Activated CD4-positive, alpha-beta T cell treated with anti-CD3 and anti-CD28 coated beads for 48 hours (primary cell): ENCODE data around the gene APCDD1.
"Not testable (repeated sequence)": the region's sequence is repeated elsewhere in the genome, so short reads cannot be mapped to it uniquely, and the experiment has no call there.

Experiments used
- DNase-seq: peaks from one replicate; pipeline ENCODE4 v3.0.0-alpha.2; 2020

APCDD1 gene

DNA sequence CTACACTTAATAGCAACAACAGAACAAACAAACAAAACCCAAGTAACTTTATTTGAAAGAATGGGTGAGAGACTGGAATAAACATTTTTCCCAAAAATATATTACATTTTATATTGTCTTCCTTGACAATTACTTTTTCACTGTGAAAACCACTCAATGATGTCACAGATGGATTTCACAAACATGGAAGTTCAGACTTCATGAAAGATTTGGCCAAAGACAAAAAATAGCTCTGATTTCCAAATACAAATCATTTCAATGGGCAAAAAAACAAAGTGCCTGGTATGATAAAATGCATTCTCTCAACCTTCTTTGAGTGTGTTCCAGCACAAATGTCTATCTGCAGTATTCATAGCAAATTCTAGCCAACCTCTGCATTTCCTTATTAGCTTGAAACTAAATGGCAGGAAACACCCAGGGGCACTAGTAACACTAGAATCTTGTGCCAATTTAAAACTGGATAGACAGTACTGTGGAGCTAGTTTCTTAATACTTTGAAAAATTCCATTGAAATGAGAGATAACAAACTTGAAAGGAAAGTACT is 42.8 kb downstream of the APCDD1 start:
- no peak for DNase-seq

DNA sequence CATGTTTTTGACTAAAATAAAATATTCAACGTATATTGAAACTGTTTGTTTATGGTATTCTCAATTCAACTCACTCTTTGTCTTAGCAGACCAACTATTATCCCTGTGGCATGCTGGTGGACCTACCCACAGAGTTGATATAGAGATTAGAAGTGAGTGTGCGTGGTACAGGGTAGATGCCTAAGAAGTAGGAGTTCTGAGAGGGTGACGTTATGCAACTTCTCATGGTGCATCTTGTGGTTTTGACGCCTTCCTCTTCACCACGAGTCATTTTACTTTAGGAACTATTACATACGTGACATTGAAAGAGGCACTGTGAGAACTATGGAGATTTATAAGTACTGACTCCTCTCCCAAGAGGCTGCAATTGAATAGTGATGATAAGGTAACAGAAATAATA is 44.8 kb downstream of the APCDD1 start:
- DNase-seq: peak; percentile 19

DNA sequence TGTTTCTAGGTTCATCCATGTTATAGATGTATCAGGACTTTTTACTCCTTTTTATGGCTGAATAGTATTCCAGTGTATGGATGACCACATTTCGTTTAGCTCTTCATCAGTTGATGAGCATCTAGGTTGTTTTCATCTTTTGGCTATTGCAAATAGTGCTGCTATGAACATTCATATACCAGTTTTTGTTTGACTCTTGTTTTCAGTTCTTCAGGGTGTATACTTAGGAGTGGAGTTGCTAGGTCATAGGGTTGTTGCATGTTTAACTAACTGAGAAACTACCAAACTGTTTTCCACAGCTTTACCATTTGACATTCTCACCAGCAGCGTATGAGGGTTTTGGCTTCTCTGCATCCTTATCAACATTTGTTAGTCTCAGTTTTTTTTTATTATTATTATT is 45.6 kb downstream of the APCDD1 start:
- DNase-seq: no peak

DNA sequence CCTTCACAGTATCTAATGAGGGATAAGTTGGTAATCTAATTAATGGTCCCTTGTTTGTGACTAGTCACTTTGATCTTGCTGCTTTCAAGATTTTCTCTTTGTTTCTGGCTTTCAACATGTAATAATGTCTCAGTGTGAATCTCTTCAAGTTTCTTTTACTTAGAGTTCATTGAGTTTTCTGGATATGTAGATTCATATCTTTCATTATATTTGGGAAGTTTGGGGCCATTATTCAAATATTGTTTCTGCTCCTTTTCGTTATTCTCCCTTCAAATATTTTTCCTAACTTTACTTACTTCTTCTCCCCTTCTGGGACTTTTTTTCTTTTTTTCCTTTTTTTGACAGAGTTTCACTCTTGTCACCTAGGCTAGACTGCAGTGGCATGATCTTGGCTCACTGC is 50.3 kb downstream of the APCDD1 start:
- no peak for DNase-seq

DNA sequence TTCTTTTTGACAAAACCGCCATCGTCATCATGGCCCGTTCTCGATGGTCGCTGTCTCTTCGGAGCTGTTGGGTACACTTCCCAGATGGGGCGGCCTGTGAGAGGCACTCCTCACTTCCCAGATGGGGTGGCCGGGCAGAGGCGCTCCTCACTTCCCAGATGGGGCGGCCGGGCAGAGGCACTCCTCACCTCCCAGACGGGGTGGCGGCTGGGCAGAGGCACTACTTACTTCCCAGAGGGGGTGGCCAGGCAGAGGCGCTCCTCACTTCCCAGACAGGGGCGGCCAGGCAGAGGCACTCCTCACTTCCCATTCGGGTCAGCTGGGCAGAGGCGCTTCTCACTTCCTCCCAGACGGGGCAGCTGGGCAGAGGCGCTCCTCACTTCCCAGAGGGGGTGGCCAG is 51.5 kb downstream of the APCDD1 start:
- not testable (repeated sequence) for DNase-seq

DNA sequence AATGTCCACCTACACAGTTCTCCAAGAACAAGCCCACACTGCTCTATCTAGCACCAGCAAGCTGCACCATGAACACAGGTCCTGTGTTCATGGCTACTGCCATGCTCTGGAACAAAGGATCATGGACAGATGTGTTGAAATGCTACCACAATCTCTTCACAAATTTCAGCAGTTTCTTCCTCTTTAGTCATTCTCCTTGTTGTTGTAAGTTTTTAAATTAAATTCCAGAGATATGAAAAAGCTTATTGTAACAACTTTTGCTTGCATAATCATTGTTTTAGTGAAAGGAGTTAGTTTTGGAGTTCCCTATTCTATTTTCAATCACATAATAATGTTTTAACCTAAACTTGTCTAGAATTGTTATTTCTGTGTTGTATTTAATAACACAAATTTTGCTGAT is 54.2 kb downstream of the APCDD1 start:
- no peak for DNase-seq

DNA sequence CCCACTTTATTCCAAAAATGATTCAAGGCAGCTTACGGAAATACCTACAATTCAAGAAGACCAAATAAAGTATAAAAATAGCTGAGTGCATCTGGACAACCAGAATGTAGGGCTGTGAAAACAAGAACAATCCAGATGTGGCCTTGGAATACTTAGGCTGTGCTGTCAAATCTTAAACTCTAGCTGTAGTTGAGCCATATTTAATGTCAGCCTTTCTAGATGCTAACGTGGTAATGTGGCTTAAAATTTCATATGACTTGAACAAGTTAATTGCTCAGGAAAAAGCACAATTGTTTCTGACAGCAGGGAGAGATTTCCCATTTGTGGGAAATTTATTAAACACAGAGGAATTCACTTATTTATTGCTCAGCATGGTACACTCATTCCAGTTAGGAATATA is 56.8 kb downstream of the APCDD1 start:
- no peak for DNase-seq

DNA sequence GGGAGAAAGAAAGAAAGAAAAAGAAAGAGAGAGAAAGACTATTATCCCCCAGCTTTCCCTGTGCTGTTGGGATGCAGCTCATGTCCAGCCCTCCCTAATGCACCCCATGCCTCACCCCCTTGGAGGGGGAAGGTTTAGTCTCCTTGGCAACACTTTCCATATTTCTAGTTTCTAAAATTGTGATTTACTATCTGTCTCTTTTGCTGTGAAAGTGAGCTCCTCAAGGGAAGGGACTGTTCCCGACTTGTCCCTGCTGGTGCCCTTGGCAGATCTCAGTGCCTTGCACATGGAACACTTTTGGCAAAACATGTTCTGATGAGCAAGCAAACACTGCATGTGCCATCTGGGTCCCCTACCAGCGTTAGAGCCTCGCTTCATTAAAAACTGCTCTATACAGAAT is 59.6 kb downstream of the APCDD1 start:
- DNase-seq: no peak

DNA sequence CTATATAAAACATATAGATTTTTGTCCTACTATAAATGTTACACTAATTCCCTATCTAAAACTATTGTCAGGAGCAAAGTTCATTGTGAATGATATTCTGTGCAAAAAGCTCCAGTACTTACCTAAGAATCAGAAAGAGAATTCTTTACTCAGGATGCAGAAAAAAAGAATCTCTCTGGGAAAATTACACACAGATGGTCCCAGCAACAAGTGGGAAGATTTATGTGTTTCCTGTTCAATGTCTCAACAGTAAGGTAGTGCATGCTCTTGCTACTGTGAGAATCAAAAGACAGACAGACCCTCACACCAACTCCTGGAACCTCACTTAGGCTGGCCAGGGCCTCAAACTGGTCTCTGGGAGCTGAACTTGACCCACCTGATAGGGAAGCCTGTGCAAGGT is 60.2 kb downstream of the APCDD1 start:
- no peak for DNase-seq

DNA sequence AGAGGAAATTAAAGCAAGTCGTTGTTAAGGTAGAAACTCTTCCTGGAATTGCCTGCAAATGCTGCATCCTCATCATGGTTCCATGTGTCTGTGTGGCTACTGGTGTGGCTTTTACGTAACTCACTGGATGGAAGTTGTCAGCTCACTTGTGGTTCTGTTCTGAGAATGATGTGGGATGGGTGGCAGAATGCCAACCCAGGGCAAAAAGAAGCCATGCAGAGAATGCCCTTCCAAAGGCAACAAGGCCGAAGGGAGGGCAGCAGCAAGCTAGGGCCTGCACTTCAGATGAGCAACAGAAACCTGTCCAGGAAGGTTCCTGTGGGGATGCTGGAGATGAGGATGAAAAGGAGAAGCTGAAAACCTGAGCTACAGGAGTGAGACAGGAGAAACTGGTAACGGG is 61.0 kb downstream of the APCDD1 start:
- DNase-seq: no peak

DNA sequence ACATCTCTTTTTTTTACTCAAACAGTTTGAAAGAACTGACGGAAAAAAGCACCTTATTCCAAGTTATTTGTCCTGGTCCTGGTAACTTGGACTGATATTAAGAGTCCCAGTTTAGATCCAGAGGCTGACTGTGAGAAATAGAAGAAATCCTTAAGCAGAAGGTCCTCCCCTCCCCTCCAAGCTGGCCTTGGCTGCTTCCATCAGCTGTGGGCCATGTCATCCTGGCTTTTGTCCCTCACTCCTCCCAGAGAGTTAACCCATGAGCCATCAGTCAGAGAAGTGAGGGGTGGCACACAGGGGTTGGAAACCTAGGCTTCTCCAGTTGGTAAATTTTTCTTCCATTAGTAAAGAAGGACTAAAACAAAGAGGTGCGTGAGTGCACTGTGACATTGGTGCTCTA is 61.6 kb downstream of the APCDD1 start:
- DNase-seq: no peak

DNA sequence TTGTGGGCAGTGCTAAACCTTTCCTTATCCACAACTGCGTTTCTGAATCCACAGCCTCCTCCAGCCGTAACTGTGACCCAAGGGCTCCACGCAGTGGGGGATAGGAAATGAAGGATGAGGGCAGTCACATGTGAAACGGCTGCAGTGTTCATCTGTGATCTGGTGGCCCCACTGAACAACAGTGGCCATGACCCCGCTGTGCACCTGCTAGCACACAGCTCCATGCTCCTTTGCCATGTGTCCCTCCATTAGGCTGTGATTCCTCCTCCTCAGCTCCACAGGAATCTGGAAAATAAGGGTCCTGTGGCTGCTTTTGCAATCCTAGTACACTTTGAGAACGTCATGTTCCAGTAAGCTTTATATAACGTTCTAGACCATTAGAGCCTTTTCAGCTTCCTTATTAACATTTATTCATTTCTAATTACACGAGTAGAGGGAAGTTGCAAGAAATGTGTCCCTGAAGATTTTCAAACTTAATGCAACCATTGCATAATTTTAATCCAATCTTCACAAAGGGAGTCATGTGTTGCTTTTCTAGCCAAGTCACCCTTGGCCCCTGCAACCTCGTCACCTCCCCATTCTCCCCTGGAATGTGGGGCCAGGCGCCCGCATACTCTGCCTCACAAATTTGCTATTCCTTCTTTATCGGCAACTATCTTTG is 64.3 kb downstream of the APCDD1 start:
- DNase-seq: no peak

DNA sequence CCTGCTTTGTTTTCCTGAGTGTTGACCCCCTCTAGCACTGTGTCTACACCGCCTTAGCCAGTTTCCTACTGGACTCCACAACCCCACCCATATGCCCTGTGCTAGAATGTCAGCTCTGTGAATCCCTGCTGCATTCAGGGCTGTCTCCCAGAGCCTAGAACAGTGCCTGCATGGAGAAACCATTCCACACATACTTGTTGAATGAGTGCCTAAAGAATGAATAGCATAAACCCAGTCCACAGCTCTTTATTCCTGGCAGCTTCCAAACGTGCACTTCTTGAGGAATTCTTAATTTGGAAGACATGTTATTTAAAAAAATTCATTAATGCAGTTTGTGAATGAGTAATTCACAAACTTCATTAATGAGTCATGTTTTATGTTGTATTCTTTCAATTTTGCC is 64.9 kb downstream of the APCDD1 start:
- no peak for DNase-seq

DNA sequence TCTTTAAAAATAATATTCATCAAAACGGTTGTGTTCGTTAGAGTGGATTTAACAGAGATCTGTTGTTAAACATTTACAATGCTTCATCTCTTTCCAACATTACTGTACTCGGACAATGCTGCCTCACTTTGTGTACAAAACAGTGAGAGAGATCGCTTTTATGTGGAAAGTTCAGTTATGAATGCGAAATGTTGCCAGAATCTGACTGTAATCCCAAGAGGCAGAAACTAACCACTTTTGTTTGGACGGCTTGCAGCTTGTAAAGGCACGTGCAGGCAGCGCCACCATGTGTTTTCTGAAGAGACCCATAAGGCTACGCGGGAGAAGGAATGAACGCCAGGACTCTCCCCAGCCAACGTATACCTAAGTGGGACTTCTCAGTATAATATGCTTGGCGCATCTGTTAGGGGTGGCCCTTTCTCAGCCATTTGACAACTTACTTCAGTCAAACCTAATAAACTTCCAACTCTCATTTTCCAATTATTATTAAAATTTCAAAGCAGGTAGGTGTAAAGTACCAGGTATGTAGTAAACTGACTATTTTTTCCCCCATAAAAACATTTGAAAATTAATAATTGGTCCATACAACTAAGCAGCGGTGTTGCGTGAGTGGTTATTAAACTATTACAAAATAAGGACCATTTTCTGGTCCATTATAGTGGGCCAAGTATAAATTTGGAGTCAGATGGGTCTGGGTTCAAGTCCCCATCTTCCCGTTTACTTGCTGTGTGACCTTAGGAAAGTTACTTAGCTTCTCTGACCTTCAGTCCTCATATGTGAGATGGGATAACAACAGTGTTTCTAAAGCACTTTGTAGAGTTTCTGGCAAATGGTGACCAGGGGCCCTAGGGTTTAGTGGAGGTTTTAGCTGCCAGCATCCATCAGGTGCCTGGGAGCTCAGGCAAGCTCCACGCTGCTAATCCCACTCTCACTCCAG is 65.8 kb downstream of the APCDD1 start:
- DNase-seq: peak; percentile 74

DNA sequence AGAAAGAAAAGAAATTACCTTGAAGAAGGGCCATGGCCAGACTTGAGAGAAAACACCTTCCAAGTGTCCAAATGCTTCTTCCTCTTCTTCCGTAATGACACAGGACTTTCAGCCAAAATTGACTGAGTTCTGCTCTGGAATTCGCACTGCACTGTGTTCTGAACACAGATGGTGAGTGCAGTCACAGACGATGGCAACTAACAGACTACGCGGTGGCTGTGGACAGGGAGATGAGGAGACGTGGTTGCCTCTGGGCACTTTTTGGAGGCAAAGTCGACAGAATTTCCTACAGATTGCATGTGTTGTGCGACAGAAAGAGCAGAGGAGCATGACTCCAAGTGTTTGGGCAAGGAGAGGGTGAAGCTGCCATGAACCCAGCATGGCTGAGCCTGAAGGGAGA is 67.1 kb downstream of the APCDD1 start:
- DNase-seq: no peak

DNA sequence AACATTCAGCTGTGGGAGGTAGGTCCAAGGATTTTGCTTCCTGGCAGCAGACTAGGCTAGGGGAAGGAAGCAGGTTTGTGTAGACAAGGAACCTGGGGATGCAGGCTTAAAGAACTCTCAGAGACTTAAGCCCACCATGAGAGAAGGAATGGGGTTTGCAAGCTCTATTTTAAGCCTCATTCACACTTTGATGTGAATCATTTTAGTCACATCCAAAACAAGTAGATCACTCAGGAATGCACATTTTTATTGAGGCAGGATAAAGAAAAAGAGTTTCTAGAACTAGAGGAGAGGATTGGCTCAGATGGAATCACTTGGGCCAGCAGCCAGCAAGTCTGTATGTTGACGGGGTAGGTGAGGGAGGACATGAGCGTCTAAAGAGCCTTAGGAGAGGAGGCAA is 68.1 kb downstream of the APCDD1 start:
- DNase-seq: no peak

DNA sequence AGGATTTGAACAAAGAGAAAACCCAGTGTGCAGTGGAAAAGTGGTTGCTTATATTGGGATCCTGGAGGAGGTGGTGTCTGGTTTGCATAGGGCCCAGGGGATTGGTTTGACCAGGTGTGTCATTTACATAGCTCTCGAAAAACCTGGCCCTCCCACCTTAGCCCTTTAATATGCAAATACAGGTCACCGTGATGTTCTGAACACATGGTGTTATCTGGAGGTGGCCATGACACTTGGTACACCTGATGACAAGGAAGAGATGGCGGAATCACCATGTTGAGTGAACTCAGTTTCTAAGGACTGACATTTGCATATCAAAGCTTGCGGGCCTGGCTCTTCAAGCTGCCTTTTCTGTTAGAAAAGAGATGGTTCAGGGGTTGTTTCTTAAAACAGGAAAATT is 69.1 kb downstream of the APCDD1 start:
- DNase-seq: no peak

DNA sequence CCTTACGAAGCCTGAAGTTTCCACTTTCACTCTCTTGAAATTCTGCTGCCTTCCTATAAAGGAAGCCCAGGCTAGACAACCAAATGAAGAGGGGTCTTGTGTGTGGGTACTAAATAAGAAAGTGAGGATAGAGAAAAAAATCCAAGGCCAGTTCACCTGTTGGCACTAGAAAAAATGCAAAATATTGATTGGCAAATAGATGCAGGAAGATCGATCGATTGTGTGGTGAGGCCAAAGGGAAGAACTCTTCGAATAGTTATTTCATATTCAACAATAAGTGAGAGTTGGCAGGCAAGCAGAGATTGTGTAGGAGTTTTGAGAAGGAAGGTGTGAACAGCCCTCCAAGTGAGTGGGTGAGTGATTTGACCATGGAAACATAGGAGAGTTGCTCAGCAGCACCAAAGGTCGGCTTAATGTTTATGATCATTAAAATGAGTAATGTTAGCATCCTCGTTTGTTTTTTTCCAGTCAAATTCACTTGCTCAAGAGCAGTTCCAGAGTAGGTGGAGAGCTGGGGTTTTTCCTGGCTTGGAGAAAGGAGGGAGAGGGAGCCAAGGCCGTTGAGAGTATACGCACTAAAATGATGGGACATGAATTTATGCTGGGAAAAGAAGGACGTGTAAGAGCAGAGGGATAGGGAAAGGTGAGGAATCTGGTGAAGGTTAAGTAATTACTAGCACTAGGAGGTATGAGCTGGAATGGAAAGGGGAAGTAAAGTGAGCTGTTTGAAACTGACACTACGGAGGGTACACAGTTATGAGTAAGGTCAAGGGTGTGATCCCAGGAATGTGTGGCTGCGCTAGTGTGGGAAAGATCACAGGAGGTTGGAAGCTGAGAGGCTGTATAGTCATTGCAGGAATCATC is 70.3 kb downstream of the APCDD1 start:
- peak; percentile 8 for DNase-seq

DNA sequence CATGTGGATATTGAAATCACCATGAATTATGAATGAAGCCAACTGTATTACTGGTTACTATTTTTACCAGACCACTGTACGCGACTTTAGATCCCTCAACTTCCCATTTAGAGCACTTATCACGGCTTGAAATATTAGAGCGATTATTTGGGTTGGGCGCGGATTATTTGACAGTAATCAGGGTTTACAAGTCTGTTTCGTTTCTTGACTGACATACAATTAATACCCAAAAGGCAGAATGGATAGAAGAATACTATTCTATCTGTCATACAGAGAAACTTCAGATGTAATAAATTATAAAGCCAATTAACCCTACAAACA is 70.9 kb downstream of the APCDD1 start:
- no peak for DNase-seq

DNA sequence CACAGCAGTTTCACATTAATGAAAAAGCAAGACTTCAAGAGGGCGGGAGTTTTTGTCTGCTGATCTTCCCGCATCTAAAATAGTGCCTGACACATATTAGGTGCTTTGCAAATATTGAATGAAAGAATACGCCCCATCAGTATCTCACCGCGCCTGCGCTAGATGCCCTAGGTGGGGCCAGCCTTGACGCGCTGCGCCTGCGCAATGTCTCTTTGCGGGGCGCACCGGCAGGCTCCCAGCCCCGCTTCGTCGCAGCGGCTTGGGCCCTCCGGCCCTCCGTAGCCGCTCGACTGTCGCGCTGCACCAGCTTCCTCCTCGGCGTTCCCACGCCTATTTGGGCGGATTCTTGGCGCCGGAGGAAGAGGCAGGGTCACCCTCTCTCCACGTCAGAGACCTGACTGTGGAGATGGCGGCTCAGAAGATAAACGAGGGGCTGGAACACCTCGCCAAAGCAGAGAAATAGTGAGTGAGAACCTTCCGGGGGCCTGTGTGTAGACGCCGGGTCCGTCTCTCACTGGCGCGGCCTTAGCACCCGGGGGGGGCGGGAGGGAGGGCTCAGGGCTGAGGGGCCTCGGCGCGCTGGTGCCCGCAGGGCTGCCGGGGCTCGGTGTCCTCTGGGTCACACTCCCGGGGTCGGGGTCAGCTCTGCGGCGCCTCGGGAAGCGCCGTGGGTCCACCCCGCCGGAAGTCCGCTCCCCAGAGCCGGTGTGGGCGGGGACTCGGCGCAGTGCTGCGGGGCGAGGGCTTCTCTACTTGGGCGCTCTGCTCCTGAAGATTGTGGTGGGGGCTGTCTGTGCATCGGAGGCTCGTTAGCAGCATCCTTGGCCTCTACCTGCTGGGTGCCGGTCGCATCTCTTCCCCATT is 71.5 kb downstream of the APCDD1 start, which contains the start of gene NAPG:
NAPG (plus strand) TSS at position 331 of the 864 bp plus-strand sequence; CDS start at position 407, 76 bp downstream.
- DNase-seq: peak; percentile 92

DNA sequence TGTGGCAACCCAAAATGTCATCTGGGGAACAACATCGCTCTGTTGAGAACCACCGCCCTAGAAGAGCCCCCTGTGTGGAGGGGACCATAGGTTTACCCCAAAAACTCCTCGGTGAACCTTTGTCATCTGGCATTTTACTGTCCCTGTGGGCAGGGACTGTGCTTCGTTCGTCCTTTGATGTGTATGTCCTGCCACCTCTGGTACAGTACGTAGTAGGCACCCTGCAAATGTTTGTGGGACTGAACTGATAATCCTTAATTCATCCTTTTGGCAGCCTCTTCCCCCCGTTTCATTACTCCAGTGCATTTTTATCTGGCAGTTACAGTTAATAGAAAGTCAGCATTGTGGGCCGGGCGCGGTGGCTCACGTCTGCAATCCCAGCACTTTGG is 72.1 kb downstream of the APCDD1 start:
- no peak for DNase-seq

DNA sequence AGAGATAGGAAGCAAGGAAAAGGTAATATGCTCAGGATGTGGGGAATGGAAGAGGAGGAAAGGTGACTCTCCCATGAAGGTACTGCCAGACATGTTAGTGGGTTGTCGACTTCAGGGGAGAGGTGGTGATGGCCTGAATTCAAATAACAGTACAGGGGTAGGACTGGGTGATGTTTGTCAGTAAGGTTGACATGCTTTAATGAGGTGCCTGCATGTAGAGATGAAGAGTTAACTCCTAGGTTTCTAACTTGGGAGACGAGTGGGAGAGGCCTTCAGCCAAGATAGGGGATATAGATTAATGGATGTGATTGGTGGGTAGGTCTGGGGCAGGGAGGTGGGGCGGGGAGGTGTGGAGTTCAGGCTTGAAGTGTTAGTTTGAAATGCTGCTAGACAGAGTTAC is 74.0 kb downstream of the APCDD1 start:
- no peak for DNase-seq
